Epidermal melanocyte (primary cell): Measurements from ENCODE around the gene ABCC3.

Source experiments
- DNase-seq: peaks from one replicate; pipeline ENCODE4 v3.0.0; 2011; ENCODE audit warnings: low spot score; ENCODE audit not compliant: insufficient read length

The ABCC3 gene

GRCh38 chr17:50684288-50684611 lies 49.6 kb downstream of the ABCC3 start:
- DNase-seq, result no peak

GRCh38 chr17:50684612-50685333 lies 50.1 kb downstream of the ABCC3 start:
- no peak for DNase-seq

- no peak for DNase-seq
Measured at GRCh38 chr17:50685334-50685665, 50.6 kb downstream of the ABCC3 start.

DNA sequence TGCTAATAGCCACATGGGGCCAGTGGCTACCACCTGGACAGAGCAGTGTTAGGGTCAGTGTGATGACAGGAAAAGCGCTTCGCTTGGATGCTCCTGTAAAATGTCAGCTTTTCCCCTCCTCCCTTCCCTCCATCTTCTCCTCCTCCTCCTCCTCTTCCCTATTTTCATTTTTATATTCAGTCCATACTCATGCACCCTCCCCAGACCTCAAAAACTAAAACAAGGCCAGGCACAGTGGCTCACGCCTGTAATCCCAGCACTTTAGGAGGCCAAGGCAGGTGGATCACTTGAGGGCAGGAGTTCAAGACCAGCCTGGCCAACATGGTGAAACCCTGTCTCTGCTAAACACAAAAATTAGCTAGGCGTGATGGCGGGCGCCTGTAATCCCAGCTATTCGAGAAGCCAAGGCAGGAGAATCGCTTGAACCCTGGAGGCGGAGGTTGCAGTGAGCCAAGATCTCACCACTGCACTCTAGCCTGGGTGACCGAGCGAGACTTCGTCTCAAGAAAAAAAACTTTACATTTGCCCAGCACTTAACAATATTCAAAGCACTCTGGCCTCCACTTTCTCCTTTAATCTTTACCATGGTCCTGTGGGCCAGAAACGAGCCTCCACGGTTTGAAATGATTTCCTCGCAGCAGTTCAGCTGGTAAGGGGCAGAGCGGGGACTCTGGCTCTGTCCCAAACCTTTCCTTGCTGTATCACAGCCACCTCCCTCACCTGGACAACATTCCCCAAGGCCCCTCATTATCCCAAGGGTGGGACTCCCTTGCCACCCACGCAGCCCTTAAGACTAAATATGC lies 51.2 kb downstream of the ABCC3 start:
- no peak for DNase-seq

GRCh38 chr17:50686494-50687199 lies 52.0 kb downstream of the ABCC3 start:
- no peak for DNase-seq

DNA sequence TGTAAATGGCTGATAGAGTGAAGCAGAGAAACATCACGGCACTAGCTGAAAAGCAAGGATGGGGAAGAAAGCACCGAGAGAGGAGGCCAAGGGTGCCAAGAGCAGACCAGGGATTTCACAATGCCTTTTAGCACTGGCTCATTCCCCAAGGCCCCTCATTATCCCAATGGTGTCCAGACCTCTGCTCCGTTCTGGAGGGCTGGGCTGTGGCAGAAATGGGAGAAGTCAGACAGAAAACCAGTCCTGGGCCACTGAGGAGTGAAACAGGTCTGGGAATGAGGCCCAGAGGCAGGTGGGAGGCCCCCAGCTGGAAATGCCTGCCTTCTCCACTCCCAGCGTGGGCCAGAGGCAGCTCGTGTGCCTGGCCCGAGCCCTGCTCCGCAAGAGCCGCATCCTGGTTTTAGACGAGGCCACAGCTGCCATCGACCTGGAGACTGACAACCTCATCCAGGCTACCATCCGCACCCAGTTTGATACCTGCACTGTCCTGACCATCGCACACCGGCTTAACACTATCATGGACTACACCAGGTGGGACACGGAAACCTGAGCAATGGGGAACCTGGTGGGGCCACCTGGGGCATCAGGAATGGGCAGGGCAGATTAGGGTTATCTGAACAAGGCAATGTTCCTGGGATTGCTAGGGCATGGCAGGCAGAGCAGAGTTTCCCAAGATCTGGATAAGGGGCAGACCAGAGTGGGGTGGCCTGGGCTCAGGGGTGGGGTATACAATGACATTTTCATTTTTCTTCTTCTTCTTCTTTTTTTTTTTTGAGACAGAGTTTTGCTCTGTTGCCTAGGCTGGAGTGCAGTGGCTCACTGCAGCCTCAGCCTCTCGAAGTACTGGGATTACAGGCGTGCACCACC lies 52.8 kb downstream of the ABCC3 start:
- no peak for DNase-seq

DNA sequence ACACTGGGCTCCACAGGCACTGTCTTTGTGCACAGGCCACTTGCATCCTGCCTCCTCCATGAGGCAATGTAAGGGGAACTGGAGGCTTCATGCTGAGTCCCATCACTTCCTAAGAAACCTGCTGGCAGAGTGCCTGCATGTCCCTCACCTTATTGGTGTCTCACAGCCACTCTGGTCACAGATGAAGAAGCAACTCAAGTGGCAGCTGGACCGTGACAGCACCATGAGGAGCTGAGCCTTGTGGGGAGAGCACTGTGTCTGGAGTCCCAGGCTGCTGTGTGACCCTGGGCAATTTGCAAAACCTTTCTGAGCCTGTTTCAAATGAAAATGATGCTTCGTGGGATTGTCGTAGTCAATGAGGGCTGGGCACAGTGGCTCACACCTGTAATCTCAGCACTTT lies 53.6 kb downstream of the ABCC3 start:
- DNase-seq, result no peak

GRCh38 chr17:50689251-50689650 lies 54.6 kb downstream of the ABCC3 start:
- no peak for DNase-seq

DNA sequence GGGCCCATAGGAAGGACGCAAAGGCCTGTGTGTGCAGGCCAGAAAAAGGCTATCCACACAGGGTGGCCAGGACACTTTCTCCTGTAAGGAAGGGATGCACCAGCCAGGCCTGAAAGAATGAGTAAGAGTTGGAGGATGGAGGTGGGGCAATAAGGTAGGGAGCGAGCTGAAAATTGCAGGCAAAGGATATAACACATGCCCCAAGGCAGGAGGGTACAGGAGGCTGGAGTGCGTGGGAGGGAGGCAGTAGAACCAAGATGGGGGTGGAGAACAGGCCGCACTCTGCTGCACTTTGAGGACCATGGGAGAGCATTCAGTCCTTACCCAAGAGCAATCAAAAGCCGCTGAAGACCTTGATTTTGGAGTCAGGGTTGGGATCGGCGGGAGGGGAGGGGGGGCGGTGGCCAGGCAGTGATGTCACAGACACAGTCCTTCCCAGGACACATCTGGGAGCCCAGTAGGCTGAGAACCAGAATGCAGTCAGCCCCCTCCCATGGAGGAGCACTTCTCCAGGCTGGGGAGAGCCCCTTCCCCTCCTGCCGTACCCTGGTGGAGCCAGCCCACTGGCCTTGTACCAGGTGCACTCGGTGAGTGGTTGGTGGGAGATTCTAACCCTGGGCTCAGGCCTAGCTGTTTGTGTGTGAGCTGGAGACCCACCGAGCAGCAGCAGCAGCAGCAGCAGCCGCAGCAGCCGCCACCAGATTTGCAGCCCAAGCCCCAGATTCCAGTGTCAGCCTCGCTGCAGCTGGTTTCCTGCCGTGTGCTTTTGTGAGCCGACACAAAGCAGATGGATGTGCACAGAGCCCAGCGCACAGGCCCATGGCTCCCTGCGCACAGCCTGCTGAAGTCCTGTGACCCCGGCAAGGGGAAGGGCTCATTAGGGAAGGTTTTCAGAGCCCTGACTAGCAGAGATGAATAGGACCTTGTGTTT lies 55.5 kb downstream of the ABCC3 start:
- DNase-seq, result no peak

- no peak for DNase-seq
Measured at GRCh38 chr17:50690887-50691549, 56.3 kb downstream of the ABCC3 start.

- no peak for DNase-seq
Measured at GRCh38 chr17:50691550-50692447, 57.1 kb downstream of the ABCC3 start.

GRCh38 chr17:50692448-50693035 lies 57.9 kb downstream of the ABCC3 start:
- no peak for DNase-seq

DNA sequence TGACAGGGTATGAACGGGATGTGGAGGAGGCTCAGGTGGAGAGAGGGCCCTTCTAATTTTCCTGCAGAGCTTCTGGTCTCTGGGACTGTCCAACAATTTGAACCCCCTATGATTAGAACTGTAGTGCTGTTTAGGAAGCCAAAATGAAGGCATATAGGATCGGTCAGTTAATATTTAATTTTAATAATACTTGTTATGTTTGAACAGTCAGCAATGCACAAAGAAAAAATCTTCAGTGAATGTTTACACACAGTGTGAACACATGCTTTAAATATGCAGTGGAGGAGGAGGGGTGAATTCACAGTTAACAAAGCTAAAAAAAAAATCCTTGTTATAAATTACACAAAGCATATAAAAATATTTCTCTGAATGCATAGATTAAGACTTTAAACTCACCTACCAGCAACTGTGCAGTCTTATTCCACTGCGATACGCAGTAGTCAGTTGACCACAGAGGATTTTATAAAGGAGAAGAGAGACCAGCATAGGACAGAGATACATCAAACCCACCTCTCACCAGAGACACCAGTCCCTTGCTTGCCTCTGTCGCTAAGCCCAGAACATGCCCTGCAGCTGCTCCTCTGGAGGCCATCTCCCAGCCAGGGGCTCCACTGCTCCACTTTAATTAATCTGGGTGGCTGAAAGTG lies 58.5 kb downstream of the ABCC3 start:
- no peak for DNase-seq

DNA sequence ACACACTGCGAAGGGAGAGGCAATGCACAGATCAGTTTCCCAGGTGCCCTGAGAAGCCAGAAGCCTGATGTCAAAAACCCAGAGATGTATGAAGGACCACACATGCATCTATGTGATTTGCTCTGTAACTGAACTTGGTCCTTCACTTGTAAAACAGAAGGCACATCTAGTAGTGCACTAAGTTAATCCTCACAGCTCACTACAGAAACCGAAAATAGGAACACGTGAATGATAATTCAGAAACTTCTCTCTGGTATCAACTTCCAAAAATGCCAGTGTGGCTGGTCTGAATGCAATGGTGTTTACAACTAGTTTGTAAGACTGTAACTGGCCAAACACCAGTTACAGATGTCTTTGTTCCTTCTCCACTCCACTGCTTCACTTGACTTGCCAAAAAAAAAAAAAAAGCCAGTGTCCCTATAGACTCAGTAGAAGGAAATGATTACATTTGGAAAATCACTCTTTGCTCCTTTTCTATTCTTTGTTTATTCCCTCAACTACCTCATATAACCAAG lies 61.7 kb downstream of the ABCC3 start:
- no peak for DNase-seq

DNA sequence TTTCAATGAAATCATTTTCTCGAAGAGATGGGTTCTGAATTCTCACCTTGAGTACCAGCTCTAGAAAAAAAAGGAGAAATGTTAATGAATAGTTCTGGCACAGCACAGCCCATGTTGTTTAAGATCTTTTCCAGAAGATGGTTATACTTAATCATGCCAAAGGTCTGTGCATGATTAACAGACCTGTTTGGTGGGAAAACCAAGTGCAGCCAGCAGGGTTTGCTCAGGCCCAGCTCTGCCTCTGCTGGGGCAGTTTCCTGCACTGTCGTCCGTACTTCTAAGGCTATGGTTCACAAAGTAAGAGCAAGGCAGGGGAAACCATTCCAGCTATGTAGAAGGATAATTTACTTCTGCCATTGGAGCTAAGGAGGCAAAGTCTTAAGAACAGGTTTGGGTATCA lies 62.4 kb downstream of the ABCC3 start:
- no peak for DNase-seq

- DNase-seq, result no peak
Measured at GRCh38 chr17:50697663-50698272, 63.1 kb downstream of the ABCC3 start.

- DNase-seq, result no peak
Measured at GRCh38 chr17:50699410-50699809, 64.7 kb downstream of the ABCC3 start.
